GM21381 (cell line): ENCODE measurements around the gene TRIM62.

Experiments
- ATAC-seq: cut with Tn5 transposase; IDR thresholded peaks from one replicate; pipeline ENCODE4 v1.9.1; 2021; ENCODE audit warnings: mild to moderate bottlenecking, moderate library complexity; ENCODE audit not compliant: unreplicated experiment

The TRIM62 gene

GRCh38 chr1:33180911-33181890, 642 bp downstream of the TRIM62 start:
- peak; percentile 24 for ATAC-seq

GRCh38 chr1:33180226-33180910, 1.5 kb downstream of the TRIM62 start:
- peak; percentile 87 for ATAC-seq

GRCh38 chr1:33178836-33179439, 2.9 kb downstream of the TRIM62 start:
- no peak for ATAC-seq

DNA sequence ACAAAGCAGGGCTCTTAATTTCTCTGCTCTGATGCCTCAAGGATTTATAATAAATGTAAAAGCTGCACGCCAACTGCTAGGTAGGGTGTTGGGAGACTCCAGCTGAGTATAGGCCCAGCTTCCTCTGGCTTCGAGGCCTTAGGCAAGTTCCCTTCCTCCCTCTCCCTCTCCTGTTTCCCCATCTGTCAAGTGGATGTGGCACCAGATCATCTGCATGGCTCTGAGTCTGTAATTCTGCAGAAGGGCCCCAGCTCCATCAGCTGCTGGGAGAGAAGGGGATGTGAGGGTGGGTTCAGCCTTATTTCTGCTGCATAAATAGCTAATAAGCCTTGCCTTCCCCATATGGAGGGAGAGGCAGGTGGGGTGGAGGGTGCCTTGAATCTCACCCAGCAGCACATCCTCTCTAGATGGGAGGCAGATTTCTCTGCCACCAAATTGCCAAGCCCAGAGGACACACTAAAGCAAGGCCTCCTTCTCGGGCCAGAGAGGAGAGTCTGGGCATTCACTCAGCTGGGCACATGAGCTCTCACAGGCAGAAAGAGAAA, 3.8 kb downstream of the TRIM62 start:
- no peak for ATAC-seq

DNA sequence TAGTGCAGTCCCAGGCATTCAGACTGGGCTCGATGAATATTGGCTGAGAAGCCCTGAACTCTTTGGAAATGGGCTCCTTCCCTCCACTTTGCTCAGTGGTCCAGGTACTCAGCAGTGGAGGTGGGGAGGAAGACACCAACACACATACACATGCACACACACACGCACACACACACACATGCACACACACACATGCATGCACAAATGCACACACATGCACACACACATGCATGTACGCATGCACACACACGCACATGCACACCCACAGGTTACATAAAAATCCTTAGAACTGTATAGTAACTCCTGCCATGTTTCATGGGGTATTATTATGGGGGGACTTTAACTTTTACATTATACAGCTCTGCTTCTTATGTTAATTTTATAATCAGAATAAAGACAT, 5.0 kb downstream of the TRIM62 start:
- ATAC-seq = no peak

DNA sequence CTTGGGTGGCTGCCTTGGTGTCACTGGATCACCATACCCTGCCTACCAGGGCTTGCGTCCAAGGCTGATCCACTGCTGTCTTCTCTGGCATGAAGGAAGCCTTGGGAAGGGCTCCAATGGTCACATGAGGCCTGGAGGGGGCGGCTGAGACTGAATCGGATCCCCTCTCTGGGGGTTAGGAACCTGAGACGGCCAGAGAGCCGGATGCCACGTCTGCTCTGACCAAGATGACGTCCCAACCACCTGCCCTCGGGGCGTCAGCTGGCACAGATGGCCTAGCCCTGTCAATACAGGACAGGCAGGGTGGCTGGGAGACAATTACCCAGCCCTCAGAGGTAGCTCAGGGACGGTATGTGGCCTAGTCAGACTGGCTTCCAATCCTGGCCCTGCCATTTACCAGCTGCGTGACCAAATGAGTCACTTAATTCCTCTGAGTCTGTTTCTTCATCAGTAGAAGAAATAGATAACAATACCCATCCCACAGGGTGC, 5.4 kb downstream of the TRIM62 start:
- ATAC-seq = no peak

DNA sequence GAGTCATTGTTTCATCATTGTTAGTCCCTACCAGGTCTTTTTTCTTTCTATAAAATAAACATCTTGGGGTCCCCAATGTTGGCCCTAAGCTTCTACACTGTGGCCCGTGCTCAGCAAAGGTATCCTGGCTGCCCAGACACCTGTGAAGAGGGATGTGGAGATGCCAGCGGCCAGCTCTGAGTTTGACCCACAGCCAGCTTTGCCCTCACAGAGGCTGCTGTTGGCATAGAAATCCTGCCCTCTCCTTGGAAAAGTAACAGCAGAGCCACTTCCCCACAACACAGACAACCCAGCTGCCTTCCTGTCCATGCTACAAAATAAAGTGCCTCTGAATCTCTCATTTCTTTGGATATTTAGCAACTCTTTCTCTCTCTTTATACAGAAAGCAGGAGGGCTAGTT, 6.0 kb downstream of the TRIM62 start:
- no peak for ATAC-seq

DNA sequence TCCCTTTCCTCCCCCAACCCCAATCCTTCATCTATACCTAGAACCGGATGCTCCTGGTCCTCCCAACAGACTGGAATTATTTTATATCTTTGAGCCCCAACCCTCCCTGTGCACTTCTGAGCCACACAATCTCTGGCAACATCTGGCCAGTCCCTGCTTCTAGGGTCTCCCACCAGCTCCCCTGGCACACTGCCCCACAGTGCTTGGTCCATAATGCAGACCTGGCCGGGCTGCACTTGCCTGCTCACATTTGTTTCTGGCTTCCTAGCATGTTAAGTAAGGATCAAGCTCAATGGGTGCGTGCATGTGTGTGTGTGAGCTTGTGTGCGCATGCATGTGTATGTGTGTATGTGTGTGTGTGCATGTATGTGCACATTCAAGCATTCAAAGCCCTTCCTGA, 8.8 kb downstream of the TRIM62 start:
- no peak for ATAC-seq

GRCh38 chr1:33171977-33172813, 9.6 kb downstream of the TRIM62 start:
- no peak for ATAC-seq

GRCh38 chr1:33170351-33171274, 11.2 kb downstream of the TRIM62 start:
- ATAC-seq = no peak

- ATAC-seq = no peak
Measured at GRCh38 chr1:33169290-33170055, 12.4 kb downstream of the TRIM62 start.

GRCh38 chr1:33168556-33169289, 13.1 kb downstream of the TRIM62 start:
- ATAC-seq = no peak

GRCh38 chr1:33167650-33168447, 14.0 kb downstream of the TRIM62 start:
- ATAC-seq = no peak

GRCh38 chr1:33165809-33166208, 16.0 kb downstream of the TRIM62 start:
- ATAC-seq = no peak

DNA sequence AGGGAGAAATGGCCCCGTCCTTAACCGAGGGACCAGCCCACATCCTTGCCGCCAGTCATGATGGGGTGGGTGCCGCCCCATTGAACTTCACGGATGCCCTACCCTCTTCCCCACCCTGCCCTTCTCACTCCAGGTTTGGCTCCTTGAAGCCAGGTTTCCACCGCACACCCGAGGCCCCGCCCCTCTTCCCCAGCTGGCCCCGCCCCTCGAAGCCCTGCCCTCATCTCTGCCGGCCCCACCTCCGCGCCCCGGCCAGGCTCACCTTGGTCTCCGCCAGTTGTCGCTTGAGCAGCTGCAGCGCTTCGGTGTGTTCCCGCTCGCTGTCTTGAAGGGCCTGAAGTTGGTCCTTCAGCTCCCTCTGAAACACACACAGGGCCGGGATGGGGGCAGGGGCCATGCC, 16.6 kb downstream of the TRIM62 start:
- ATAC-seq = no peak

DNA sequence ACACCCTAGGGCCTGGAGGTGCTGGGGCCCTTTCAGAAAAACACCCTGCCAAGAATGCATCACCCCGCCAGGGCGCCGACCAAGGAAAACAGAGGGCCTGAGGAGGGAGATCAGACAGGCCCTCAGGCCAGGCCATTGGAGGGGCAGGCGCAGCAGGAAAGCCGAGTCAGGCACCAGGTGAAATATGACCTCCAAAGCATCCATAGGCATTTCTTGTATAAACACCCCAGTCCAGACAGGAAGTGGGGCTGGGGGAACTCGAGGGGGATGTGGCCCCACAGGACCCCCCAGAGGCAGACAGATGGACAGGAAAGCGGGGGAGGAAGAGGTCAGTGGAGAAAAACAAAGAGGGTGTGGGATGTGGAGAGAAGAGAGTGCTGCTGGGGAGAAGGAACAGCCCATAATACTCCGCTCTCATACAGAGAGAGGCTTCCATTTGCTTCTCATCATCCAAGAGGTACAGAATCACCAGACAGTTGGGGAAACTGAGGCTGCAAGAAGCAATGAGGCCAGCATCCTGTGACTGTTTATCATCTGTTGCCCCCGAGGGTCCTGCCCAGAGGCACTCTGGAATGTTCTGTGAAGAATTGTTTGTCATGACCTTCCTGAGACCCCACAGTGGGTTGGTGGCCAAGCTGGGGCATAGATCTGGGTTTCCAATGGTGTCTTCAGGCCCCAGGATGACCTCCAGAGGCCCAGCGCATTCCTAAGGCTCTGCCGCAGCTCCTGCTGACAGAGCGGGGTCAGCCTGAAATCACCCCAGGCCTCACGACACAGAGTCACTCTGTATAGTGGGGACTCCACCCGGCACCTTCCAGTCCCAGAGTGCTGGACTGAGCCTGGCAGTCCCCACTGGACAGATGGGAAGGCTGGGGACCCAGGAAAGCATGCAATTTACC, 18.0 kb downstream of the TRIM62 start:
- no peak for ATAC-seq
